ENCODE results near the gene THAP4.
A peak's percentile ranks its signal among the peaks of the same experiment; 100 is the strongest.

THAP4 gene

GRCh38 chr2:241637018-241637794, at the start of gene THAP4, which contains the start of gene ATG4B:
Gene THAP4 (minus strand): TSS chr2:241637158. CDS start chr2:241637017, 141 bp downstream.
Gene ATG4B (plus strand): TSS chr2:241637693. CDS start chr2:241637715, 22 bp downstream.
- DNase-seq = peak; percentile 84

GRCh38 chr2:241686324-241686649, 49.3 kb upstream of the THAP4 start:
- DNase-seq = peak; percentile 48

DNA sequence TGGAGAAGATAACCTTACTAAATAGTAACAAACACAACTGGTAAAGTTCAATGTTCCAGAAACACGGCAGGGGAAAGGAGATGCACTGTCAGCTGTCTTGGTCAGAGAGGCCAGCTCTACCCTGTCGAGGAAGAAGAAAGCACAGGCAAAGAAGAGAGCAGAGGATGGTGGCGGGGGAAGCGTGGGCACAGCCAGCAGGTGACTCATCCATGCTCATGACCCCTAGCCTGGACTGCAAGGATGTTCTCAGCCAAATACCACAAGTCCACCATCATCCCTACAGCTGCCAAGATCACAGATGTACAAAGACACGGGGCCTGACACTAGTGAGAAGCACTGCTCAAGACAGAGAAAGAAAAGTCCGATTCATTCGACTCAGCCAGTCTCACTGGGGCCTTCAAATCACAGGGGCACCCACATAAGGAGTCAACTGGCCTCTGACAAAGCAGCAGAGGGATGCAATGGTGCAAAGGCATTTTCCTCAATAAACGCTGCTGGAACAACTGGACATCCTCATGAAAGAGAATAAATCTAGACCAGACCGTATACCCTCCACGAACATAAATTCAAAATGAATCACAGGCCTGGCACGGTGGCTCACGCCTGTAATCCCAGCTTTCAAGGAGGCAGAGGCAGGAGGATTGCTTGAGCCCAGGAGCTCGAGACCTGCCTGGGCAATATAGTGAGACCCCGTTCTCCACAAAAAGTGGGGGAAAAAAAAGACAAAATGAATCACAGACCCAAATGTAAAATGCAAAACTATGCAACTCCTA, 44.1 kb upstream of the THAP4 start:
- DNase-seq = no peak

- no peak for DNase-seq
Measured at GRCh38 chr2:241680044-241680443, 43.1 kb upstream of the THAP4 start.

GRCh38 chr2:241678784-241679540, 42.0 kb upstream of the THAP4 start:
- no peak for DNase-seq

DNA sequence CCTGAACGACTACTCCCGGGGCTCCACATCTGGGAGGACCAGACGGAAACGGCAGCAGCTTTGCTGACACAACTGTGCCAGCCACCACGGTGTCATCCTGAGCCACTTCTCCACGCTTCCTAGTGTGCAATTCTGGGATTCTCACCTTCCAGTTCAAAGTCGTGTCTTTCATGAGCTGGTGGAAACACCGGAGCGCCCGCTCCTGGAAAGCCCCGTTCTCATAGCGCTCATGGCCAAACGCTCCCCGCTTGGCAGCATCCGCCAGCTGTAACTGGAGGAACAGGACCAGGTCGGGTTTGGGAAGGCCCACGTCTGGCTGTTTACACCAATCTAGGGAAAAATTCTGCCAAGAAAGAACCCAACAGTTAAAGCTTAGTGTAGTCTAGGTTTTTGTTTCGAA, 41.3 kb upstream of the THAP4 start:
- no peak for DNase-seq

- no peak for DNase-seq
Measured at GRCh38 chr2:241677392-241677791, 40.4 kb upstream of the THAP4 start.

GRCh38 chr2:241676665-241677064, 39.7 kb upstream of the THAP4 start:
- DNase-seq = no peak

GRCh38 chr2:241675885-241676284, 38.9 kb upstream of the THAP4 start:
- no peak for DNase-seq

DNA sequence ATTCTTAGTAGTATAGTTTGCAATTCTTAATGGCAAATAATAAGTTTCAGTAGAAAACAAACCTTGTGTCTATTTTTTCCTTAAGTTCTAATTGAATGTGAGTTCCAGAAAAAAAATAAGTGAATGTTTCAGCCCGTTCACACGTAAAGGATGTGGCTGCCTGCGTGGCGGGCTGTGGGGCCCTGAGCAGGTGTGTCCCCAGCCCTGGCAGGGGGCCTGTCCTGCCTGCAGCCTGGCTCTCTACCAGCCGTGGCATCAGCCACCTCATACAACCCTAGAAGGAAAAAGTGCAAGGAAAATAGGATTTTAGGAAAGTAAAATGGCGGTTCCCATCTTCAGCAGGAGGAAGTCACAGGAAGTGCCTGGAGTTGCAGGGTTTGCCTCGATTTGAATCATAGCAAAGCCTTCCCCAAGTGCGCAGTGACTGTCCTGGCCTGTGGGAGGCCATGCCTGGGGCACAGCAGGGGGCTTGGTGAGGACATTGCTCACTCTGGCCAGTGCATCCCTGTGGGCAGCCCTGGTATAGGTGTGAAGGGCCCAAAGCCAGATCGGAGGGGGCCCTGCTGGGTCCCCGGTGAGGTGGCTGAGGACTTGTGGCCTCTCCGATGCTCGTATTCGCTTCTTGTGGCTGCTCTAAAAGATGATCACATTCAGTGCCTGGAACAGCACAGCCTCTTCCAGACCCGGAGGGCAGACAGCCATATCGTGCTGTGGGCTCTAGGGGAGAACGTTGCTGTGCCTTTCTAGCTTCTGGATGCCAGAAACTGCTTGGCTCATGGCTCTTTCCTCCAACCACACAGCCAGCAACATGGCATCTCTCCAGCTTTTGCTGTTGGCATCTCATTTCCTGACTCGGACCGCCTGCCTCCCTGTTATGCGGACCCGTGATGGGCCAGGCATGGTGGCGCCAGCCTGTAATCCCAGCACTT, 37.1 kb upstream of the THAP4 start:
- DNase-seq = peak; percentile 3

DNA sequence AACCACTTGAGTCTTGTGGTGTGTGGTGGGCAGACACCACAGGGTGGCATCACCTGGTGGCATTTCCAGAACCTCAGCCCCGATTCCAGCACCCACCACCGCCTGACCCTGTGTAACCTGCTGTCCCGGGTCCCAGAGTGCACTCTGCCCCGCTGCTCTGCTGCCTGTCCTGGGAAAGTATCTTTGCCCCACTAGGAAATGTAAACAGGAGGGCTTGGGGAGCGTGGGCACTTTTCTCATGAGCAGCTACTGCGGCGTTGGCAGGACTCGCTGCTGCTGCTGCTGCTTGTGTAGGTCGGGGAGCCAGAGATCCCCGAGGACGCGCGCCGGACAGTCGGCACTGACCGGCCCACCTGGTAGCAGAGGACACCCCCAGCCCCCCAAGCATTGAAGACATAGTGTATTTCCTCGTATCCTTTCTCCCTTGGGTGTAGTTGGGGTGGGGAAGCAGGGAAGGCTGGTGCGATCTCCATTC, 36.3 kb upstream of the THAP4 start:
- DNase-seq = no peak

DNA sequence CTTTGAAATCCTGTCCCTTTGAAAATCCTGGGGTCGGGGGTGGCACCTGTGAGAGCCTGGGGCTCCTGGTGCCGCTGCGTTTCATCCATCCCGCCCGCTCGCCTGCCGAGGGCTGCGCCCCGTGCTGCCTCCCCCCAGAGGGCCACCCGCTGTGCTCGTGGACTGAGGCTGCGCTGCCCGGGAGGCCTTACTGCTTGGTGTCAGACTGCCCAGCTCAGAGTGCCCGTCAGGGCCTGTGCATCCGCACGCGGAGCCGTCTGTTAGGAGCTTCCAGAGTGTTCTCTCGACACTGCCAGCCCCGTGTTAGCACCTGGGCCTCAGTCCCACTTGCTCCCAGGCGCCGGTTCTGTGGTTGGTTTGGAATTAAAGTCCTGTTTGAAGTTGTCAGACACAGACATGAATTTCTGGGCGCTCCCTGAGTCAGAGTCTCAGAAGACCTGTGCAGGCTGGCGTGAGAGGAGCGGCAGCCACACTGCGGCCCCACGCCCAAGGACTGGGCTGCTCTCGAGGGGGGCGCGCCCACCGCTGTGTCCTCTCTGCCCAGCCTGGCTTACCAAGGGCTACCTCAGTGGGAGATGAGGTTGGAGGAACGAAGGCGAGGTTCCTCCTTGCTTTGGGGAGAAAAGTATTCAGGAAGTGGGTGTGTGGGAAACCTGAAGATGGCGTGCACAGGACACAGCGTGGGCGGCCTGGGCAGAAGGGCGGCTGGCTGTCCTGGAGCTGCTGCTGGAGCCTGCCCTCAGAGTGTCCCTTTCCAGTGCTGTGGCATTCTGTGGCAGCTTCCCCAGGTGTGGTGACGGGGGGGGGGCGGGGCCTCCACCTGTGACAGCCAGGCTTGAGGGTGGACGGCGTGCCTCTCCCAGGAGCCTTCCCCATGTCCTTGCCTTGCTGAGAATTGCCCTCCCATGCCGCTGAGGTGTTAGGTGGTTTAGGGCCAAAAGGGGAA, 35.6 kb upstream of the THAP4 start:
- no peak for DNase-seq

DNA sequence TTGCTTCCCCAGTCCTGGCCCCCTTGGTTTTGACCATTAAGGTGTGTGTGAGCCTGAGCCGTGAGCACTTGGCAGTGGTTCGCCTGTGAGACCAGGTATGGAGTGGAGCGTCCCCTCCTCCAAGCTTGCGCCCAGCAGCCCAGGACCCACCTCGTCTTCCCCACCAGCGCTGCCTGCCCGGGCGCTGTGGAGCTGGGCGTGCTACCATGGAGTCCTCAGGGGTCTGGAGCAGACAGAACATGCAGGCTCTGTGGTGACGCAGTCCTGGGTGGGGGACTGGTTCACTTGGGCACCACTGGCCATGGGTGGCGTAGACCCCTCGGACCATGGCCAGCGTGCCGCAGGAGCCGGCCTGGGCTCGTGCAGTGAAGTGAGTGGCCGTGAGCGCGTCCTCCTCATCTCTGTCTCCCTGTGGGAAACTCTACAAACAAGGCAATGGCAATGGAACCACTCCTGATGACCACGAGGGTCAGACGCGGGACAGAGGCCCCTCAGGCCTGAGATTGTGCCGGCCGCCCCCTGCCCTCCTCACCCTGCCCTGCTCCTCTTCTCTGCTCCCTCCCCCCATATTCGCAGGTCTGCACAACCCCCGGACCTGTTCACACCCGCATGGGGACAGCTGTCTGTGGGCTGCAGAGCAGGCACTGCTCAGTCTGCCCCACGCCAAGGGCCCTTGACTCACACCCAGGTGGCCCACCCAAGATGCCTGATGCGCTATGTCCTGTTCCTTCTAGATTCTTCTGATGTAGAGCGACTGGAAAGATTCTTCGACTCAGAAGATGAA, 34.7 kb upstream of the THAP4 start:
- DNase-seq = no peak

- no peak for DNase-seq
Measured at GRCh38 chr2:241670333-241671110, 33.6 kb upstream of the THAP4 start.

- DNase-seq = no peak
Measured at GRCh38 chr2:241668839-241669238, 31.9 kb upstream of the THAP4 start.

DNA sequence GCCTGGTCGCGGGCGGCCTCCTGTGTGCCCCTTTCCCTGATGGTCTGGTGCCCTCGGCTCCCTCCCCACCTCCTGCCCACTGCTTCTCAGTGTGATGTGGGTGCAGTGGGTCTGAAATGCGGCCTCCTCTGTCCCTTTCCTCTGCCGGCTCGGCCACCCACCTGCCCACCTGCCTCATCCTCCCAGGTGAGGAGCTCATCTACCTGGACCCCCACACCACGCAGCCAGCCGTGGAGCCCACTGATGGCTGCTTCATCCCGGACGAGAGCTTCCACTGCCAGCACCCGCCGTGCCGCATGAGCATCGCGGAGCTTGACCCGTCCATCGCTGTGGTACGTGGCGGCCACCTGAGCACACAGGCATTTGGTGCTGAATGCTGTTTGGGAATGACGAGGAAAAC, 31.4 kb upstream of the THAP4 start:
- DNase-seq = no peak

DNA sequence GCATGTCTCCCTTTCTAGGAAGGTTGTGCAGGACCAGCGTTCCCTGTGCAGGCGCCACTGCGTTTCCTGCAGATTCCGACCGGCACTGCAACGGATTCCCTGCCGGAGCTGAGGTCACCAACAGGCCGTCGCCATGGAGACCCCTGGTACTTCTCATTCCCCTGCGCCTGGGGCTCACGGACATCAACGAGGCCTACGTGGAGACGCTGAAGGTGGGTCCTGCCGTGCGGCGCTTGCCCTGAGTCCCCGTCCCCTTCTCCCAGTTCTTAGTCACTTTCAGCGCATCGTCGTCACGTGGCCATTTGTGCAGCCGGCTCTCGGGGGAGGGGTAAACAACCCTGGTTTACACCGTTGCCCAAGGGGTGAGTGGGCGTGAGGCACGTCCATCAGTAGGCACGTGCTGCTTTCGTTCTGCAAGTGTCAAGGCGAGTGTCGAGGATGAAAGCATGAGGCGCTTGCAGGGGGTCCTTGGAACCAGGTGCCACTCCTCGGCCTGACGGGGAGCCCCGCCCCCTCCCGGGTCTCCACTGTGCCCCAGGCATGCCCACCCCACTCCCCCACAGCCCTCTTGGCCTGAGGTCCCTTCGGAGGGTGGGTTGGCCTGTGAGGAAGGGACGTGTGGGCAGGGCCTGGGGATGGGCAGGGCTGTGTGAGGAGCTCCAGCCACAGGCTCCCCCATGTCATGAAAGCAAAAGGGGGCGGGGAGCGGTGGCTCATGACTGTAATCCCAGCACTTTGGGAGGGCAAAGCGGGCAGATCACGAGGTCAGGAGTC, 29.9 kb upstream of the THAP4 start:
- no peak for DNase-seq

GRCh38 chr2:241665731-241666440, 28.9 kb upstream of the THAP4 start:
- no peak for DNase-seq
